Thymus (tissue), 11 donors: ENCODE results near the gene COG5. TPM values are rescaled to one million over a fixed set of nuclear protein-coding genes. Genes with fewer than 3 reads are reported as not detected.
A peak's percentile ranks its signal among the peaks of the same experiment; 100 is the strongest.

Source experiments
- DNase-seq, 9 donors: peaks; one replicate each; pipeline ENCODE4 v3.0.0-alpha.2; 2013; ENCODE audit warnings: low spot score in 9 of 9, low read depth in 6 of 9, missing footprints in 1 of 9
- H3K27ac ChIP-seq, 2 donors: one replicate each; pipeline ENCODE4 v1.5.1; 2013; ENCODE audit warnings: control low read depth in 1 of 2, low read depth in 1 of 2, low read length in 1 of 2, mild to moderate bottlenecking in 1 of 2, moderate library complexity in 1 of 2
- H3K27me3 ChIP-seq, 2 donors: one replicate each; pipeline ENCODE4 v1.5.1; 2013; ENCODE audit warnings: low read length in 1 of 2; ENCODE audit not compliant: control insufficient read depth in 2 of 2, insufficient read depth in 1 of 2
- H3K36me3 ChIP-seq, 2 donors: one replicate each; pipeline ENCODE4 v1.5.1; 2013; ENCODE audit warnings: low read length in 1 of 2, mild to moderate bottlenecking in 1 of 2, moderate library complexity in 1 of 2; ENCODE audit not compliant: control insufficient read depth in 2 of 2, insufficient read depth in 2 of 2
- H3K4me1 ChIP-seq, 2 donors: one replicate each; pipeline ENCODE4 v1.5.1; 2013; ENCODE audit warnings: low read length in 2 of 2; ENCODE audit not compliant: control insufficient read depth in 2 of 2, insufficient read depth in 2 of 2
- H3K4me3 ChIP-seq, 2 donors: one replicate each; pipeline ENCODE4 v1.5.1; 2013; ENCODE audit warnings: low read length in 2 of 2, control low read depth in 1 of 2, mild to moderate bottlenecking in 1 of 2
- H3K9me3 ChIP-seq, 2 donors: one replicate each; pipeline ENCODE4 v1.5.1; 2013; ENCODE audit warnings: low read length in 1 of 2, mild to moderate bottlenecking in 1 of 2; ENCODE audit not compliant: control insufficient read depth in 2 of 2, insufficient read depth in 1 of 2
- WGBS: extraction: QIAGEN DNeasy Blood & Tissue Kit; methylation state at CpG from one replicate; pipeline ENCODE4 v1.1.7; 2013; 5-methylcytosine and 5-hydroxymethylcytosine counted together
- polyA plus RNA-seq: library from polyadenylated mRNA; stranded (reverse); fragments of 200-250 nt; gene quantifications from one replicate; pipeline ENCODE4 v1.2.3, GENCODE V29; 2013
- total RNA-seq: library from RNA; stranded (reverse); fragments of 120-200 nt; gene quantifications from one replicate; pipeline ENCODE4 v1.2.4, GENCODE V29; 2013
- donor health status: healthy.

Gene COG5
- total and polyA plus RNA-seq, 2 donors = 8.7 to 25.2 TPM

DNA sequence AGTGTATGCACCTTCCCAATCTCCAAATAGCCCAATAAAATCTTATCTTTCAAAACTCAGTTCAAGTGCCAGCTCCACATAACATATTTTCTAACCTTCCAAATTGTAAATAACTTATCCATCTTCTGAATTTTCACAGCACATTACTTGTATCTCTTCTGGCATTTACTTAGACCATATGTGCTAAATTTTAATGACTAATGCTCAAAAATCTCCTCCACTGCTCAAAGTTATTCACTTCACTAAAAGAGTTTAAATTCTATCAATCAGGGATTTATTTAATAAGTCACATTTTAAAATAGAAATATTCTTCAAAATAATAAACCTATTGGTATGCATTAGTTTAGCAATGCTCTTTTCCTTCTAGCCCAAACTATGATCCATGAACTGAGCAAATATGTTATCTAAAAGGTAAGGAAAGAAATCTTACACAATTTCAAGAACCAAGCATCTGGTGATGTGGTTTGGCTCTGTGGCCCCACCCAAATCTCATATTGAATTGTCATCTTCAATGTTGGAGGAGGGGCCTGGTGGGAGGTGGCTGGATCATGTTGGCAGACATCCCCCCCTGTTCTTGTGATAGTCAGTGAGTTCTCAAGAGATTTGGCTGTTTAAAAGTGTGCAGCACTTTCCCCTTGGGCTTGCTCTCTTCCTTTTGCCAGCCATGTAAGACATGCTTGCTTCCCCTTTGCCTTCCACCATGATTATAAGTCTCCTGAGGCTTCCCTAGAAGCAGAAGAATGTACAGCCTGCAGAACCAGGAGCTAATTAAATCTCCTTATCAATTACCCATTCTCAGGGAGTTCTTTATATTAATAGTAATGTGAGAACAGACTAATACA is 121.9 kb downstream of the COG5 start:
- Histone ChIP-seq H3K36me3 (no peaks in the 10 kb centered on the region), H3K4me3 (no peak overlapping the region), H3K9me3 (no peaks in the 10 kb centered on the region), H3K27ac (no peak overlapping the region), H3K4me1 (no peaks in the 10 kb centered on the region), H3K27me3 (no peaks in the 10 kb centered on the region)
- no peak for DNase-seq

DNA sequence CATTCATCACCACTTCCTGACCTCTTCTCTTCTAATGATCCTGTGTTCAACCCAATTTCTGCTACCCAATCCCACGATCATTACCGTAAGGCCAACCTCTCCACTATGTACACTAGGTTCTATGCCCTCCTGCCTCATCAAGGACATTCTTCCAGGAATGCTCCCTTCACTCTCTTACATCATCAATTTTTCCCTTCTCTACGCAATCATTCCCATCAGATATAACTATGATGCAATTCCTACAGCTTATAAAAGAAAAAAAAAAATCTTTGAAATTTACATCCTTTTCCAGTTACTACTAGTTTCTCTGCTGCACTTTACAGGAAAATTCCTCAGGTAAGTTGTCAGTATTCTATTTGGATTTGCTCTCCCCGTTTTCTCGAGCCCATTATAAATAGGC is 124.7 kb downstream of the COG5 start:
- no peak for DNase-seq
- H3K9me3 ChIP-seq = no peaks in the 10 kb centered on the region
- H3K36me3 ChIP-seq = no peaks in the 10 kb centered on the region
- H3K4me3 ChIP-seq = no peak overlapping the region
- 97% methylated on average over 5 of the region's 5 CpGs for WGBS
- no peaks in the 10 kb centered on the region for H3K4me1 ChIP-seq
- H3K27me3 ChIP-seq = no peaks in the 10 kb centered on the region
- no peak overlapping the region for H3K27ac ChIP-seq

DNA sequence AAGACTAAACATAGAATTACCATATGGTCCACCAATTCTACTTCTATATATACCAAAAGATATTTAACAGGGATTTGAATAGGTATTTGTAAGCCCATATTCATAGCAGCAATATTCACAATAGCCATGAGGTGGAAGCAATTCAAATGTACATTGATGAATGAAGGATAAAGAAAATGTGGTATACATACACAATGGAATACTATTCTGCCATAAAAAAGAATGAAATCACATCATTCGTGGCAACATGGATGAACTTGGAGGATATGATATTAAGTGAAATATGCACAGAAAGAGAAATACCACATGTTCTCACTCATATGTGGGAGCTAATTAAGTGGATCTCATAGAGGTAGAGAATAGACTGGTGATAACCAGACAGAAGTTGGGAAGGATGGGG is 128.0 kb downstream of the COG5 start:
- Histone ChIP-seq H3K27me3 (no peaks in the 10 kb centered on the region), H3K9me3 (no peaks in the 10 kb centered on the region), H3K36me3 (no peaks in the 10 kb centered on the region), H3K4me1 (no peaks in the 10 kb centered on the region), H3K27ac (no peak overlapping the region), H3K4me3 (no peak overlapping the region)
- DNase-seq = no peak
- 98% methylated on average over 1 of the region's 1 CpG for WGBS

DNA sequence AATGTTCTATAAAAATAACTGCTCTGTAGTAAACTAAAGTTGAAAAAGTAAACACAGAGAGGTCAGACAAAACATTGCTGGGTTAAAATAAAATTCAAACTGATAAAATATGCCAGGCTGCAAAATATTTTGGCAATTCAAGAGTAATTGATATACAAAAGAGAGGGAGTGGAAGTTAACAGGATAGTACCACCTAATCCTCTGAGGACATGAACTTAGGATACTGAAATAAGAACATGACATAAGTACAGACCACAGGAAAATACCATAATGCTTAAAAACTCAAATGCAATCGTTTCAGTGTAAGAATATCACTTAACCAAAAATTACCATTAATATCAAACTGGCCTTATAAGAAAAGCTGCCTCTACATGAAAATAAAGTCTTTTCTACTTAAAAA is 131.5 kb downstream of the COG5 start:
- Histone ChIP-seq H3K27me3 (no peaks in the 10 kb centered on the region), H3K9me3 (no peaks in the 10 kb centered on the region), H3K4me1 (no peaks in the 10 kb centered on the region), H3K27ac (no peak overlapping the region), H3K4me3 (no peak overlapping the region), H3K36me3 (peaks cover 0 to 3% of the 10 kb centered on the region in 2 donors)
- WGBS = 95% methylated on average over 1 of the region's 1 CpG
- no peak for DNase-seq

DNA sequence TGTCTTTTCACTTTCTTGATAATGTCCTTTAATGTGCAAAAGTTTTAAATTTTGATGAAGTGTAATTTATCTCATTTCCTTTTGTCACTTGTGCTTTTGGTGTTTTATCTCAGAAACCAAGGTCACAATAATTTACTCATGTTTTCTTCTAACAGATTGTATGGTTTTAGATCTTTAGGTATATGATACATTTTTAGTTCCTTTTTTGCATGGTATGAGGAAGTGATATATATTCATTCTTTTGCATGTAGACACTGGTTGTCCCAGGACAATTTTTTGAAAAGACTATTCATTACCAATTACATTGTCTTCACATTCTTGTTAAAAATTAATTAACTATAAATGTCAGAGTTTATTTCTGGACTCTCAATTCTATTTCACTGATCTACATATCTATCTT is 133.7 kb downstream of the COG5 start:
- no peak overlapping the region for H3K27ac ChIP-seq
- no peaks in the 10 kb centered on the region for H3K27me3 ChIP-seq
- no peaks in the 10 kb centered on the region for H3K4me1 ChIP-seq
- peaks cover 0 to 3% of the 10 kb centered on the region in 2 donors for H3K36me3 ChIP-seq
- no peak overlapping the region for H3K4me3 ChIP-seq
- DNase-seq = no peak
- H3K9me3 ChIP-seq = no peaks in the 10 kb centered on the region

DNA sequence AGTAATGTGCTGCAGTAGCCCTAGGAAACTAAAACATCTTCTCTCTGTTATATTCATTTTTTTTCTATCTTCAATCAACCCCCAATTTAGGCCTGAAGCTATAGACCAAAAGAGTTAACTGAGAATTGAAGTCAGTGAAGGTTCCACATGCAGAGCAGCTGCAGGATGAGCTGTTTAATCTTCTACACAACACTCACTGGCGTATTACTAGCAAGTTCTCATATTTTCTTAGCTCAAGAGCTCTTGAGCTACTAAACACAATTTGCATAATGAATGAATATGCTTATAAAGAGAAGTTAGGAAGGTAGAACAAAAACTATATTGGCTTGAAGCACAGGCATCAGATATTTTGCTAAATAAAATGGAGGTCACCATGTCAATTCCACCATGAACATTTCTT is 135.1 kb downstream of the COG5 start:
- WGBS = 100% methylated on average over 1 of the region's 1 CpG
- Histone ChIP-seq H3K36me3 (peaks cover 0 to 3% of the 10 kb centered on the region in 2 donors), H3K4me1 (no peaks in the 10 kb centered on the region), H3K27me3 (no peaks in the 10 kb centered on the region), H3K9me3 (no peaks in the 10 kb centered on the region), H3K27ac (no peak overlapping the region), H3K4me3 (no peak overlapping the region)
- no peak for DNase-seq

DNA sequence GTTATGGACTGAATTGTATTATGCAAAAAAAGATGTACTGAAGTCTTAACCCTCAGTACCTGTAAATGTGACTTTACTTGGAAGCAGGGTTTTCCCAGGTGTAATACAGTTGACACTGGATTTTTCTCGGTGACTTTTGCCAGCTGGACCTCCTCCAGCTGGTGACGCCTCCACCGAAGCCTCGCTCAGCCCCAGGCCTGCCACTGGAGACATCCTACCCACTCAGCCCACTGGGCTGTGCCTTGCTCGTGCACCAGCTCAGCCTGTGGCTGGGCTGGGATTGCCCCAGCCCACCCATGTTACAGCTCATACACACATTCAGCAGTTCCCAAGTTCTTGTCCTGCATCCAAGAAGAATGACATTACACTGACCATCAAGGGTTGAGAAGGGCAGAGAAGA is 136.3 kb downstream of the COG5 start:
- no peak overlapping the region for H3K27ac ChIP-seq
- H3K9me3 ChIP-seq = no peaks in the 10 kb centered on the region
- DNase-seq = peak in 1 of 9 donors; percentile 2
- H3K4me1 ChIP-seq = no peaks in the 10 kb centered on the region
- WGBS = 97% methylated on average over 5 of the region's 5 CpGs
- peaks cover 0 to 3% of the 10 kb centered on the region in 2 donors for H3K36me3 ChIP-seq
- no peak overlapping the region for H3K4me3 ChIP-seq
- no peaks in the 10 kb centered on the region for H3K27me3 ChIP-seq

DNA sequence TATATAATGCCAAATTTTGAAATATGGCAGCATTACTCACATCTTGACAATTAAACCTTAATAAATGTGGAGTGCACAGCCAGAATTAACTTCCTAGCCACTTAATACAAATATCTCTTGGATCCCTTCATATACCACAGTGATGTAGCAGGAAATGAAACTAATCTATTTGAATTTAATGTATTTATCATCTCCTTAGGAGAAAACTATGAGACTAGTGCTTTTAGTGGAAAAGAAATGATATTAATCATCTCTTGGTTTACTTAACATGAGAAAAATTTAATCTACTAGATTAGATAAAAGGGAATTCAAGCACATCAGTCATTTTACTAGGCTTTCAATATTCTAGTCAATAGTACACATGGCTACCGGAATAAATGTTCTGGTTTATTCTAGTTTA is 149.5 kb downstream of the COG5 start:
- Histone ChIP-seq H3K27me3 (no peaks in the 10 kb centered on the region), H3K27ac (no peak overlapping the region), H3K9me3 (no peaks in the 10 kb centered on the region), H3K36me3 (no peaks in the 10 kb centered on the region), H3K4me1 (no peaks in the 10 kb centered on the region), H3K4me3 (no peak overlapping the region)
- 99% methylated on average over 1 of the region's 1 CpG for WGBS
- DNase-seq = no peak

DNA sequence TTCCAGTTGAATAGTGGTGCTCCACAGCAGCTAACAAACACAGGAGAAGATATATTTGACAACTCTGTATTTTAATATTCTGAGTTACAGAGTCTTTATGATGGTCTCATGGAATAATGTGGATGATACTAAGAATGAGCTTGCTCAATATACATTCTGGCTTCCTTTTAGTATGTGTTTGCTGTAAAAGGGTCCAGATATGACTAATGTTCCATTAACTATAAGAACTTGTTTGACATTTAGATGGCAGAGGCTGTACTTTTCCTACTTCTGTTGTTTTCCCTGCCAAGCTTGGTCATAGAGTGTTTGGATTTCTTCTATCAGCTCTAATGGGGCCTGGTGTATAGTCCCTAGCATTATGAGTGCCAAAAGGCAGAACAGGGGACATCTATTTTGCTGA is 155.4 kb downstream of the COG5 start:
- Histone ChIP-seq H3K9me3 (no peaks in the 10 kb centered on the region), H3K36me3 (no peaks in the 10 kb centered on the region), H3K27ac (no peak overlapping the region), H3K4me1 (no peaks in the 10 kb centered on the region), H3K4me3 (no peak overlapping the region), H3K27me3 (no peaks in the 10 kb centered on the region)
- DNase-seq = no peak
